Measurements from ENCODE around the gene SH3BP5.

Gene SH3BP5

GRCh38 chr3:15326673-15327072 is 5.7 kb downstream of the SH3BP5 start:
- no peak for DNase-seq (ENCODE audit: extremely low read depth in 1 of 2, low read depth in 1 of 2)

- no peak for DNase-seq (ENCODE audit: extremely low read depth in 1 of 2, low read depth in 1 of 2)
Measured at GRCh38 chr3:15326037-15326436, 6.3 kb downstream of the SH3BP5 start.

DNA sequence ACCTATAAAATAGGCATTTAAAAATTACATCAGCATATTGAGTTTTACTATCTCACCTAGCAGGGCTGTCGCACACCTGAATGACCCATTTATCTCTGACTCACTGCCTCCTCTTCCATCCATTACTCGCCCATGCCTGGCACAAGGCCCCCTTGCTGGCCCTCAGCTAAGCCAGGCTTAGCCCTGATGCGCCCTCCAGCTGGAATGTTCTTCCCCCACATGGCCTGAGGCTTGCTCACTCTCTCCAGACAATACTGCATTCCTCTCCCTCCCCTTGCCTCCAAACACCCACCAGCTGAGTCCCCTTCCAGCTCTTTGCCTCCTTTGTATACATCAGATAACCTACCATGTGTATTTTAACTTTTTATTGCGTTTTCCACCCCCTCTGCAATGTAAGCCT is 7.2 kb downstream of the SH3BP5 start:
- no peak for DNase-seq (ENCODE audit: extremely low read depth in 1 of 2, low read depth in 1 of 2)

GRCh38 chr3:15324379-15324808 is 8.0 kb downstream of the SH3BP5 start:
- no peak for DNase-seq (ENCODE audit: extremely low read depth in 1 of 2, low read depth in 1 of 2)

DNA sequence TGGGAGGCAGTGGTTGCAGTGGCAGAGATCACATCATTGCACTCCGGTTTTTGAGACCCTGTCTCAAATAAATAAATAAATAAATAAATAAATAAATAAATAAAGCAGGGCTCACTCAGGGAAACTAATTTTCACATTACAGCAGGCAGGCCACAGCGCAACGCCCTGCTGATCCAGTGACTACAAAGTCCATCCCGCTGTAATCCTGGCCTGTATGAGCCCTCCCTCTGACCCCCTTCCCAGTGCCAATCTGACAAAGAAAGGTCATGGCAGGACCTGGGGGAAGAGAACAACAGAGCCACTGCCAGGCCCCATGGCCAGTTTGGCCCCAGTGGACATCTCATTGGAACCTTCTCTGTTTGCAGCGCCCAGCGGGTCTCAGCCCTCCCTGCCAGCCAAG is 9.3 kb downstream of the SH3BP5 start:
- DNase-seq (ENCODE audit: extremely low read depth in 1 of 2, low read depth in 1 of 2), result no peak

DNA sequence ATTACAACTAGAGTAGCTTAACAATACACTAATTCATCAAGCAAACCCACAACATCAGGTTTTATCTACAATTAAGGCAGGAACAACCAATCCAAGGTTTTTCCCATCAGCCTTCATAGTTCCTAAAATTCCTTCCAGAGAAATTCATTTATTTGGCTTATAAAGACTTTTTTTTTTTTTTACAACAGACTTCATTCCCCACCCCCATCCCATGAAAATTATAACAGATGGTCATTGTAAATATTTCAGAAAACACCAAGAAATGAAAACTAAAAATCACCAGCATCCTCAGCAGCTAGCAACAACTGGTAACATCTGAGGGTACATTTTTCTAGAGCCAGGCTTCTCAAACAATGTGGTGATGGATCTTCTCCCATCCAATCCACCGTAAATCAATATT is 11.0 kb downstream of the SH3BP5 start:
- no peak for DNase-seq (ENCODE audit: extremely low read depth in 1 of 2, low read depth in 1 of 2)

GRCh38 chr3:15319575-15319974 is 12.8 kb downstream of the SH3BP5 start:
- no peak for DNase-seq (ENCODE audit: extremely low read depth in 1 of 2, low read depth in 1 of 2)

GRCh38 chr3:15319136-15319535 is 13.2 kb downstream of the SH3BP5 start:
- DNase-seq (ENCODE audit: extremely low read depth in 1 of 2, low read depth in 1 of 2), result no peak

- no peak for DNase-seq (ENCODE audit: extremely low read depth in 1 of 2, low read depth in 1 of 2)
Measured at GRCh38 chr3:15318661-15319060, 13.7 kb downstream of the SH3BP5 start.

- no peak for DNase-seq (ENCODE audit: extremely low read depth in 1 of 2, low read depth in 1 of 2)
Measured at GRCh38 chr3:15316998-15317435, 15.4 kb downstream of the SH3BP5 start.

- DNase-seq (ENCODE audit: extremely low read depth in 1 of 2, low read depth in 1 of 2), result no peak
Measured at GRCh38 chr3:15315003-15315402, 17.4 kb downstream of the SH3BP5 start.

- DNase-seq (ENCODE audit: extremely low read depth in 1 of 2, low read depth in 1 of 2), result no peak
Measured at GRCh38 chr3:15314276-15314675, 18.1 kb downstream of the SH3BP5 start.

DNA sequence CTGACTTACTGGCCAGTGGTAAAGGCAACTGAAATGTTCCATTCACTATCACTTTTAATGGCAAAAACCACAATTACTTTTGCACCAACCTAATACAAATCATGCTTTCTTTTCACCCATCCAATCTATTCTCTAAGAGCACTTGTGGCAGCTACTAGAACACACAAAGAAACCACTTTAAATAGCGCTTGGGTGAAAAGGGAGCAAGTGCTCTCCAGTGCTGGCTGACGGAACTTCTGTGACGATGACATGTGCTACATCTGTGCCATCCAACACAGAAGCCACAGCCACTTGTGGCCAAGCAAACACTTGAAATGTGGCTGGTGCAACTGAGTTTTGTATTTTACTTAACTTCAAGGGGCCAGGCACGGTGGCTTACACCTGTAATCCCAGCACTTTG is 18.9 kb downstream of the SH3BP5 start:
- no peak for DNase-seq (ENCODE audit: extremely low read depth in 1 of 2, low read depth in 1 of 2)

GRCh38 chr3:15312550-15312949 is 19.8 kb downstream of the SH3BP5 start:
- DNase-seq (ENCODE audit: extremely low read depth in 1 of 2, low read depth in 1 of 2), result no peak

DNA sequence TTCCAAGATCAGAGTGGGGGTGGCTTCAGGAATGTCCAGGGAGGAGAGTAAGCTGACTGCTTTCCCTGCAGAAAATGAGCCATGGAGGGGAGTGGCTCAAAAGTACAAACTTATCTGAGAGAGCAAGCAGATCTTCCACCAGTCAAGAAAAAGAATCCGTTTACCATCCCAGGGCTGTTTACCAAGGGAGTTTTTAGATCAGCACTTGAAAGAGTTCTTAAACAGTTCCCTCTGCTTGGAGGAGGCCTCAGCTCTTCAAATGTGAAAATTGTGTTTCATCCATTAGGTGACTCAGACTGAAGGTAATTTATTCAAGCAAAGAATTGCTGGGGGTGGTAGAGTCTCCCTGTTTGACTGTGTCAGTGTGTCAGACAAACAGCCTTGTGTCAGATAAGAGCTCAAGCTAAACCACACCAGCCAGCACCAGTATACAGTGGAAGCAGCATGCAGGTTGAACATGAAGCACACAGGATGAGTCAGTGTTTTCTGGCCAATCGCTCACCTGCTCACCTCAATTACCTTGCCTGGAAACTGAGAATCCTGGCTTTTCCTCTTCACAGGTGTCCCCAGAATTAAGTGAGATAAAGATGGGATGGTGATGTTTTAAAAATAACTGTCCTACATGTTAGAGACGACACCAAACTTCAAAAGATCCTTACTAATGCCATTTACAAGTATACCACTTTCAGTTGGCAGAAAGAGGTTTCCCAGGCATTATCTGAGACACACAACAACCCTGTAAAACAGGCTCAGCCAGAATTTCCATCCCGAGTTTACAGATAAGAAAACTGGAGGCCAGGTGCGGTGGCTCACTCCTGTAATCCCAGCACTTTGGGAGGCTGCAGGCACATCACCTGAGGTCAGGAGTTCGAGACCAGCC is 21.7 kb downstream of the SH3BP5 start:
- peak in 1 of 2 donors; percentile 75 for DNase-seq (ENCODE audit: extremely low read depth in 1 of 2, low read depth in 1 of 2)

GRCh38 chr3:15309662-15310335 is 22.6 kb downstream of the SH3BP5 start:
- peak in 1 of 2 donors; percentile 72 for DNase-seq (ENCODE audit: extremely low read depth in 1 of 2, low read depth in 1 of 2)

- no peak for DNase-seq (ENCODE audit: extremely low read depth in 1 of 2, low read depth in 1 of 2)
Measured at GRCh38 chr3:15307580-15307979, 24.8 kb downstream of the SH3BP5 start.

DNA sequence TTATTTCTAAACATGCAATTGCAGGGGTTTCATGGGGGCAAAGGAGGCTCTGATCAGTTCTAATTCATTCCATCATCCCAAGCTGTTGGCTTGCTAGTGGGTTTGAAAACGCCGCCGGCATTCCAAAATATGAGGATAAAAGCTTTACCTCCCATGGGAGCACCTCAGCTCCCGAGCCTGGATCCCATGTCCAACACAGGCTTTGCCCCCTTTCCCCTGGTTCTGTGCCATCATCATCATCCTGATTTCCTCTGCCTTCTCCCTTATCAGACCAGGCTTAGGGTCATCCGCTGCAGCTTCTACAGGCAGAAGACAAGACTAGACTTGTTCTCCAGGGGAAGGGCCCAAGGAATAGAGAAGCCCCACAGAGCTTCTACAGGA is 25.4 kb downstream of the SH3BP5 start:
- no peak for DNase-seq (ENCODE audit: extremely low read depth in 1 of 2, low read depth in 1 of 2)

DNA sequence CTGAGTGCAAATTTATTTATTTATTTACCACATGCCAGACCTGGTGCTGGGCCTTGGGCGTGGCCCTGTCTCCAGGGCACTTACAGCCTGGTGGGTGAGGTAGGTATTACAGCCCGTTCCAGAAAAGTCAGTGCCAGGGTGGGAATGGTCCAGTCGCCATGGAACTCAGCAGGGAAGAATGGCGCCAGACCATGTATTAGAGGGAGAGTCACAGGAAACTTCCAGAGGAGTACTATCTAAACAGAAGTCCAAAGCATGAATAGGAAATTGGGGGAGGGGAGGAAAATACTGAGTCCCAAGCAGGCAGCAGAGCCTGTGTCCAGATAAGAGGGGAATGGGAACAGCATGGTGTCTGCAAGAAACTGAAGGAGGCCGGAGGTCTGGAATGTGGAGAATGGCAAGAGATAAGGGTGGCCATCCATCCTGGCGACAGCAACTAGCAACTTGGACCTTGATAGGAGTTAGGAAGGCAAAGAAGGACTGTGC is 27.0 kb downstream of the SH3BP5 start:
- DNase-seq (ENCODE audit: extremely low read depth in 1 of 2, low read depth in 1 of 2), result no peak

GRCh38 chr3:15303728-15304127 is 28.7 kb downstream of the SH3BP5 start:
- DNase-seq (ENCODE audit: extremely low read depth in 1 of 2, low read depth in 1 of 2), result no peak

- DNase-seq (ENCODE audit: extremely low read depth in 1 of 2, low read depth in 1 of 2), result no peak
Measured at GRCh38 chr3:15303216-15303615, 29.2 kb downstream of the SH3BP5 start.

- DNase-seq (ENCODE audit: extremely low read depth in 1 of 2, low read depth in 1 of 2), result no peak
Measured at GRCh38 chr3:15301761-15302160, 30.6 kb downstream of the SH3BP5 start.
